ENCODE results near the gene LIX1L. TPM values are rescaled to one million over a fixed set of nuclear protein-coding genes. Genes with fewer than 3 reads are reported as not detected.

LIX1L gene
- total RNA-seq, 2 experiments from 2014 or later, result 11.6 to 26.3 TPM

DNA sequence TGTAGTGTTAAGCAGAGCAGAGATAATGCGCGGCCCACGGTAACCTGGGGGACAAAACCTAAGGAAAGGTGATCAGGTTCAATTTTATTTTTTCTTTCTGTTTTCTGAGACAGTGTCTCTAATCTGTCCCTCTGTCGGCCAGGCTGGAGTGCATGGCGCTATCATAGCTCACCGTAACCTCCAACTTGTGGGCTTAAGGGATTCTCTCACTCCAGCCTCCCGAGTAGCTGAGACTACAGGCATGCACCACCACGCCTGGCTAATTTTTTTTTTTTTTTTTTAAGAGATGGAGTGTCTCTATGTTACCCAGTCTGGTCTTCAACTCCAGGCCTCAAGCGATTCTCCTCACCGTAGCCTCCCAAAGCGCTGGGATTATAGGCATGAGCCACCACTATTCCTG, 71.4 kb downstream of the LIX1L start:
- TF ChIP-seq, protein P1, sequence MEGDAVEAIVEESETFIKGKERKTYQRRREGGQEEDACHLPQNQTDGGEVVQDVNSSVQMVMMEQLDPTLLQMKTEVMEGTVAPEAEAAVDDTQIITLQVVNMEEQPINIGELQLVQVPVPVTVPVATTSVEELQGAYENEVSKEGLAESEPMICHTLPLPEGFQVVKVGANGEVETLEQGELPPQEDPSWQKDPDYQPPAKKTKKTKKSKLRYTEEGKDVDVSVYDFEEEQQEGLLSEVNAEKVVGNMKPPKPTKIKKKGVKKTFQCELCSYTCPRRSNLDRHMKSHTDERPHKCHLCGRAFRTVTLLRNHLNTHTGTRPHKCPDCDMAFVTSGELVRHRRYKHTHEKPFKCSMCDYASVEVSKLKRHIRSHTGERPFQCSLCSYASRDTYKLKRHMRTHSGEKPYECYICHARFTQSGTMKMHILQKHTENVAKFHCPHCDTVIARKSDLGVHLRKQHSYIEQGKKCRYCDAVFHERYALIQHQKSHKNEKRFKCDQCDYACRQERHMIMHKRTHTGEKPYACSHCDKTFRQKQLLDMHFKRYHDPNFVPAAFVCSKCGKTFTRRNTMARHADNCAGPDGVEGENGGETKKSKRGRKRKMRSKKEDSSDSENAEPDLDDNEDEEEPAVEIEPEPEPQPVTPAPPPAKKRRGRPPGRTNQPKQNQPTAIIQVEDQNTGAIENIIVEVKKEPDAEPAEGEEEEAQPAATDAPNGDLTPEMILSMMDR (conservative IDR thresholded peaks at IDR 0.05; ENCODE audit: low read length), result no peak
- no peak for TF ChIP-seq EZH2phosphoT487 (IDR thresholded peaks at IDR 0.05; ENCODE audit: borderline replicate concordance, low read depth, low read length)
- Histone ChIP-seq H3K36me3 (ENCODE audit: insufficient read depth, low read length) (no peaks in the 10 kb centered on the region), H2AFZ (ENCODE audit: low read length) (peak overlapping the region; percentile 68; the same call in 1 of the 2 replicates), H3K4me1 (ENCODE audit: insufficient read depth, low read length, poor library complexity, severe bottlenecking) (no peaks in the 10 kb centered on the region), H4K20me1 (ENCODE audit: insufficient read depth, low read length) (no peaks in the 10 kb centered on the region), H3K79me2 (ENCODE audit: insufficient read depth, low read depth, low read length) (no peaks in the 10 kb centered on the region), H3K4me3 (ENCODE audit: low read depth, low read length, poor library complexity, severe bottlenecking) (peak overlapping the region; percentile 69), H3K9me3 (ENCODE audit: low read length) (no peaks in the 10 kb centered on the region), H3K9me2 (ENCODE audit: insufficient read depth, low read length) (no peaks in the 10 kb centered on the region), H3K4me2 (ENCODE audit: low read length) (peak overlapping the region; percentile 73), H3K27ac (ENCODE audit: low read depth, low read length, poor library complexity, severe bottlenecking) (no peak overlapping the region)
- ChIA-PET CTCF (ENCODE audit: unreplicated experiment) (no interaction called here), POLR2A (interaction anchor here (0.6 to 1.3 kb wide), 3 partner anchors 28 to 72 kb away, joined by 3 to 5 read pairs (median 3); partner anchors contain the start of genes LIX1L and PIAS3)
- intact Hi-C loops (cut with micrococcal nuclease; ENCODE audit: unreplicated experiment), result no loop called here
- no peak for DNase-seq (ENCODE audit: low spot score)
- BruUV-seq (replicated peaks), result no TSS peak

DNA sequence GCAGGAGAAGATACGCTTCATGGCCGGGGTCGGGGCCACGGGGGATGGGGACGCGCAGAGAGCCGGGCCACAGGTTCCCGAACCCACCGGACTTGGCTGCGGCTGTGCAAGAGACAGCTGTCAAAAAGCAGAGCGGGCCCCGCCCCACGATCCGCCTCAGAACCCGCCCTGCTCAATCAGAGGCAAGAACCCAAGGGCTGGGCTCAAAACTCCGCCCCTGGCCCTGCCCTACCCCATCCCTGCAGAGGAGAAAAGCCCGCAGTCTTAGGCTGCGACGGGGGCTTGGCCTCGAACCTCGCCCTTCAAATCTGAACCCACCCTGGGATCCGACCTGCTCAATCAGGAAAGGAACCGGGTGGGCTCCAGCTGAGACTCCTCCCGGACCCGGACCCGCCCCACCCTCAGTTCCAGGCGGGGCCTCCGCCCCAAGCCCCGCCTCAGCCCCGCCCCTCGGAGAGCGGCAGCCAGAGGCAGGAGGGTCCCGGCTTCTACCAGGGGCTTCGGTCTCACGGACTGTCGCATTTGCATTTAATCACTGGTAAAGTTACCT, 72.0 kb downstream of the LIX1L start, which contains the start of gene ANKRD35:
TSS of gene ANKRD35 (minus strand) at position 129 of the 550 bp plus-strand sequence. CDS start at position 21, 108 bp downstream.
- Histone ChIP-seq H3K79me2 (ENCODE audit: insufficient read depth, low read depth, low read length) (no peaks in the 10 kb centered on the region), H3K4me3 (ENCODE audit: low read depth, low read length, poor library complexity, severe bottlenecking) (peak within 1 kb of the TSS; percentile 69)
- CTCF ChIA-PET (ENCODE audit: unreplicated experiment), result no interaction called here

More for the DNA sequence above, 72.0 kb downstream of the LIX1L start, which contains the start of gene ANKRD35:
- DNase-seq (ENCODE audit: low spot score), result peak; percentile 81
- no peak for TF ChIP-seq EZH2phosphoT487 (IDR thresholded peaks at IDR 0.05; ENCODE audit: borderline replicate concordance, low read depth, low read length)
- TF ChIP-seq, protein P1 (conservative IDR thresholded peaks at IDR 0.05; ENCODE audit: low read length), result no peak
- no peaks in the 10 kb centered on the region for H3K9me2 ChIP-seq (ENCODE audit: insufficient read depth, low read length)
- H3K9me3 ChIP-seq (ENCODE audit: low read length), result no peaks in the 10 kb centered on the region
- H3K27ac ChIP-seq (ENCODE audit: low read depth, low read length, poor library complexity, severe bottlenecking), result no peak within 1 kb of the TSS
- H2AFZ ChIP-seq (ENCODE audit: low read length), result peak within 1 kb of the TSS; percentile 68; the same call in 1 of the 2 replicates
- intact Hi-C loops (cut with micrococcal nuclease; ENCODE audit: unreplicated experiment), result no loop called here
- no peaks in the 10 kb centered on the region for H3K4me1 ChIP-seq (ENCODE audit: insufficient read depth, low read length, poor library complexity, severe bottlenecking)
- H3K4me2 ChIP-seq (ENCODE audit: low read length), result peak within 1 kb of the TSS; percentile 73
- no TSS peak for BruUV-seq (replicated peaks)
- H3K36me3 ChIP-seq (ENCODE audit: insufficient read depth, low read length), result no peaks in the 10 kb centered on the region
- H4K20me1 ChIP-seq (ENCODE audit: insufficient read depth, low read length), result no peaks in the 10 kb centered on the region
- POLR2A ChIA-PET, result interaction anchor here (1.1 to 1.3 kb wide), 2 partner anchors 26 to 72 kb away, joined by 4 to 5 read pairs; partner anchors contain the start of gene LIX1L

Data from OCI-LY7 (cell line).